Prostate gland (tissue), 2 donors: ENCODE results near the gene SLC9C1. TPM values are rescaled to one million over a fixed set of nuclear protein-coding genes. Genes with fewer than 3 reads are reported as not detected.

Source experiments
- DNase-seq: peaks from one replicate; pipeline ENCODE4 v3.0.0-alpha.2; 2019; ENCODE audit warnings: low spot score
- H3K27ac ChIP-seq, 2 donors: fragments of 200-600 bp; sonication (generic); 2 replicates each; pipeline ENCODE4 v1.5.1; 2017 to 2019
- H3K27me3 ChIP-seq: fragments of 200-600 bp; sonication (generic); replicated peaks from 2 replicates; pipeline ENCODE4 v1.5.1; 2019; ENCODE audit not compliant: insufficient read depth
- H3K36me3 ChIP-seq, 2 donors: fragments of 200-600 bp; sonication (generic); 1 replicate in 1 of 2; 2 replicates in 1 of 2; pipeline versions ENCODE4 v1.5.1 to v1.8.1; 2017 to 2019
- H3K4me1 ChIP-seq: fragments of 200-600 bp; sonication (generic); replicated peaks from 2 replicates; pipeline ENCODE4 v1.5.1; 2019
- H3K4me3 ChIP-seq, 2 donors: fragments of 200-600 bp; sonication (generic); 2 replicates each; pipeline ENCODE4 v1.5.1; 2017 to 2019
- H3K9me3 ChIP-seq: fragments of 200-600 bp; sonication (generic); 2 replicates; pipeline ENCODE4 v1.5.1; 2017
- POLR2A ChIP-seq: fragments of 450-650 bp; IDR thresholded peaks from one replicate; pipeline ENCODE4 v1.6.1; 2016; ENCODE audit warnings: antibody characterized with exemption, mild to moderate bottlenecking
- POLR2AphosphoS5 ChIP-seq: sonication (generic); formaldehyde crosslinking; IDR thresholded peaks from one replicate; pipeline ENCODE4 v1.6.1; 2017; ENCODE audit warnings: antibody characterized with exemption
- WGBS: methylation state at CpG from one replicate; pipeline ENCODE4 v1.1.5; 2018; 5-methylcytosine and 5-hydroxymethylcytosine counted together
- intact Hi-C: fragments of 100-400 bp; cut with DNase I; formaldehyde crosslinking; loops from one replicate; pipeline ENCODE4 v1.14.2; 2022
- total RNA-seq, 2 donors: library from RNA; depleted of rRNA; stranded (reverse); fragments of >200 nt; gene quantifications; one replicate each; pipeline ENCODE4 v1.1.0, GENCODE V29; 2016
- TF ChIP-seq, protein P1 (sequence below), 4 experiments: fragments of 200-600 bp in 2 of 4; fragments of 450-650 bp in 2 of 4; sonication (generic) in 2 of 4; IDR thresholded peaks; 1 replicate in 3 of 4; 2 replicates in 1 of 4; pipeline ENCODE4 v1.5.1; 2016 to 2019; ENCODE audit warnings: antibody characterized with exemption in 4 of 4, mild to moderate bottlenecking in 2 of 4, moderate library complexity in 2 of 4

Gene SLC9C1
- total RNA-seq, 2 donors from 2014 or later = 0.91 TPM; not detected in 1

- Histone ChIP-seq H3K36me3 (no peaks in the 10 kb centered on the region), H3K9me3 (no peaks in the 10 kb centered on the region), H3K27me3 (no peaks in the 10 kb centered on the region), H3K4me1 (no peaks in the 10 kb centered on the region), H3K4me3 (no peak overlapping the region), H3K27ac (no peak overlapping the region)
- DNase-seq = no peak
- 88% methylated on average over 2 of the region's 2 CpGs for WGBS
- TF ChIP-seq POLR2A (no peak), POLR2AphosphoS5 (no peak)
- TF ChIP-seq, protein P1, sequence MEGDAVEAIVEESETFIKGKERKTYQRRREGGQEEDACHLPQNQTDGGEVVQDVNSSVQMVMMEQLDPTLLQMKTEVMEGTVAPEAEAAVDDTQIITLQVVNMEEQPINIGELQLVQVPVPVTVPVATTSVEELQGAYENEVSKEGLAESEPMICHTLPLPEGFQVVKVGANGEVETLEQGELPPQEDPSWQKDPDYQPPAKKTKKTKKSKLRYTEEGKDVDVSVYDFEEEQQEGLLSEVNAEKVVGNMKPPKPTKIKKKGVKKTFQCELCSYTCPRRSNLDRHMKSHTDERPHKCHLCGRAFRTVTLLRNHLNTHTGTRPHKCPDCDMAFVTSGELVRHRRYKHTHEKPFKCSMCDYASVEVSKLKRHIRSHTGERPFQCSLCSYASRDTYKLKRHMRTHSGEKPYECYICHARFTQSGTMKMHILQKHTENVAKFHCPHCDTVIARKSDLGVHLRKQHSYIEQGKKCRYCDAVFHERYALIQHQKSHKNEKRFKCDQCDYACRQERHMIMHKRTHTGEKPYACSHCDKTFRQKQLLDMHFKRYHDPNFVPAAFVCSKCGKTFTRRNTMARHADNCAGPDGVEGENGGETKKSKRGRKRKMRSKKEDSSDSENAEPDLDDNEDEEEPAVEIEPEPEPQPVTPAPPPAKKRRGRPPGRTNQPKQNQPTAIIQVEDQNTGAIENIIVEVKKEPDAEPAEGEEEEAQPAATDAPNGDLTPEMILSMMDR (IDR thresholded peaks at IDR 0.05) = no peak
- intact Hi-C loops = no loop called here
These were observed 40.6 kb downstream of the SLC9C1 start for GRCh38 chr3:112253301-112253971.

DNA sequence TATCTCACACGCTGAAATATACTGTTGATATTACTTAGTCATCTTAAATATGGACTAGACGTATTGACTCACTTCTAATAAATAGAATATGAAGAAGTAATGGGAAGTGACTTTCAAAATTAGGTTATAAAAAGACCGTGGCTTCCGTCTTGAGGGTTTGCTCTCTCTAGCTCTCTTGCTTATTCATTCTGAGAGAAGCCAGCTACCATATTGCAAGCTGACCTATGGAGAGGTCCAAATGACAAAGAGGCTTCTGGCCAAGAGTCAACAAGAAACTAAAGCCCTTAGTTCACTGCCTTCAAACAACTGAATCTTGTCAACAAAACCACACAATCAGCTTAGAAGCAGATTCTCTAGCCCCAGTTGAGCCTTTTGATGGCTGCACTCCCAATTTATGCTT is 46.1 kb downstream of the SLC9C1 start:
- no peaks in the 10 kb centered on the region for H3K27me3 ChIP-seq
- H3K4me1 ChIP-seq = no peaks in the 10 kb centered on the region
- H3K9me3 ChIP-seq = no peaks in the 10 kb centered on the region
- H3K27ac ChIP-seq = no peak overlapping the region
- no peaks in the 10 kb centered on the region for H3K36me3 ChIP-seq
- no peak overlapping the region for H3K4me3 ChIP-seq
- DNase-seq = no peak
- 94% methylated on average over 4 of the region's 4 CpGs for WGBS
- no peak for TF ChIP-seq POLR2AphosphoS5
- TF ChIP-seq, protein P1 (IDR thresholded peaks at IDR 0.05) = no peak
- TF ChIP-seq POLR2A = no peak
- intact Hi-C loops = no loop called here

DNA sequence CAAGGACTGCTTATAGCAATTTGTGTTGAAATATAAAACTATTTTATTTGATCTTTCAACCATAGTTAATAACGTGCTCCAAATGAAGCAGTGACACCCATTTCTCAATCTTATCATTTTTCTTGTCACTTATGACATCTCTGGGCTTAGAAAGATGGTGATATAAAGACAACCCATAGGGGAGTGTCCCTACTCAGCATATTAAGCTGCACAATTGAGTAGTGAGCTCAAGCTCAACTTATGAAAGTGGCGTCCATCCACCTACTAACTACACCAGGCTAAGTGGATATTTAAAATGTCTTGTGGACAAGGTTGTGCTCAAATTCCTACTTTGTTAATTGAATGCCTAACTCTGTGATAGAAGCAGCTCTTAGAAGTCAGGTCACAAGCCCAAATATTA is 46.7 kb downstream of the SLC9C1 start:
- WGBS = 9% methylated on average over 2 of the region's 2 CpGs
- TF ChIP-seq POLR2A (no peak), POLR2AphosphoS5 (no peak)
- TF ChIP-seq, protein P1 (IDR thresholded peaks at IDR 0.05) = no peak
- H3K9me3 ChIP-seq = no peaks in the 10 kb centered on the region
- H3K4me3 ChIP-seq = no peak overlapping the region
- H3K27me3 ChIP-seq = no peaks in the 10 kb centered on the region
- H3K27ac ChIP-seq = no peak overlapping the region
- intact Hi-C loops = no loop called here
- H3K4me1 ChIP-seq = no peaks in the 10 kb centered on the region
- H3K36me3 ChIP-seq = no peaks in the 10 kb centered on the region
- DNase-seq = no peak

DNA sequence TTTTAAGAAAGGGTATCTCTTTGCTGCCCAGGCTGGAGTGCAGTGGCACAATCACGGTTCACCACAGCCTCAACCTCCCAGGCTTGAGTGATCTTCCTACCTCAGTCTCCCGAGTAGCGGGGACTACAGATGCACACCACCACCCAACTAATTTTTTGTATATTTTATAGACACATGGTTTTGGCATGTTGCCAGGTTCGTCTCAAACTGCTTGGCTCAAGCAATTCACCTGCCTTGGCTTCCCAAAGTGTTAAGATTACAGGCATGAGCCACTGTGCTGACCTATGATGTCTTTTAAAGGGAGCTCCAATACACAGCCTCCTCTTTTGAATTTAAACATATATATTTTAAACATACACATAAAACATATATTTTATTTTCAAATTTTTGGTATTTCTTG is 60.9 kb downstream of the SLC9C1 start:
- no peaks in the 10 kb centered on the region for H3K27me3 ChIP-seq
- H3K4me1 ChIP-seq = no peaks in the 10 kb centered on the region
- intact Hi-C loops = no loop called here
- no peak for DNase-seq
- H3K4me3 ChIP-seq = no peak overlapping the region
- no peaks in the 10 kb centered on the region for H3K36me3 ChIP-seq
- no peak overlapping the region for H3K27ac ChIP-seq
- TF ChIP-seq POLR2AphosphoS5 = no peak
- no peak for TF ChIP-seq POLR2A
- TF ChIP-seq, protein P1 (IDR thresholded peaks at IDR 0.05) = no peak
- H3K9me3 ChIP-seq = no peaks in the 10 kb centered on the region
- WGBS = 63% methylated on average over 4 of the region's 4 CpGs

- Histone ChIP-seq H3K4me3 (no peak overlapping the region), H3K27ac (no peak overlapping the region), H3K36me3 (no peaks in the 10 kb centered on the region), H3K27me3 (no peaks in the 10 kb centered on the region), H3K4me1 (no peaks in the 10 kb centered on the region), H3K9me3 (no peaks in the 10 kb centered on the region)
- intact Hi-C loops = no loop called here
- TF ChIP-seq, protein P1 (IDR thresholded peaks at IDR 0.05) = no peak
- TF ChIP-seq POLR2AphosphoS5 = no peak
- no peak for TF ChIP-seq POLR2A
- WGBS = 76% methylated on average over 3 of the region's 3 CpGs
- DNase-seq = no peak
These were observed 62.3 kb downstream of the SLC9C1 start for GRCh38 chr3:112231727-112232126.
